EH (cell line): ENCODE measurements around the gene RBM11.
"Not testable (repeated sequence)": the region's sequence is repeated elsewhere in the genome, so short reads cannot be mapped to it uniquely, and the experiment has no call there.

Experiments used
- DNase-seq: peaks from one replicate; pipeline ENCODE4 v3.0.0-alpha.2; 2015; ENCODE audit warnings: low read depth

The RBM11 gene, protein sequence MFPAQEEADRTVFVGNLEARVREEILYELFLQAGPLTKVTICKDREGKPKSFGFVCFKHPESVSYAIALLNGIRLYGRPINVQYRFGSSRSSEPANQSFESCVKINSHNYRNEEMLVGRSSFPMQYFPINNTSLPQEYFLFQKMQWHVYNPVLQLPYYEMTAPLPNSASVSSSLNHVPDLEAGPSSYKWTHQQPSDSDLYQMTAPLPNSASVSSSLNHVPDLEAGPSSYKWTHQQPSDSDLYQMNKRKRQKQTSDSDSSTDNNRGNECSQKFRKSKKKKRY

DNA sequence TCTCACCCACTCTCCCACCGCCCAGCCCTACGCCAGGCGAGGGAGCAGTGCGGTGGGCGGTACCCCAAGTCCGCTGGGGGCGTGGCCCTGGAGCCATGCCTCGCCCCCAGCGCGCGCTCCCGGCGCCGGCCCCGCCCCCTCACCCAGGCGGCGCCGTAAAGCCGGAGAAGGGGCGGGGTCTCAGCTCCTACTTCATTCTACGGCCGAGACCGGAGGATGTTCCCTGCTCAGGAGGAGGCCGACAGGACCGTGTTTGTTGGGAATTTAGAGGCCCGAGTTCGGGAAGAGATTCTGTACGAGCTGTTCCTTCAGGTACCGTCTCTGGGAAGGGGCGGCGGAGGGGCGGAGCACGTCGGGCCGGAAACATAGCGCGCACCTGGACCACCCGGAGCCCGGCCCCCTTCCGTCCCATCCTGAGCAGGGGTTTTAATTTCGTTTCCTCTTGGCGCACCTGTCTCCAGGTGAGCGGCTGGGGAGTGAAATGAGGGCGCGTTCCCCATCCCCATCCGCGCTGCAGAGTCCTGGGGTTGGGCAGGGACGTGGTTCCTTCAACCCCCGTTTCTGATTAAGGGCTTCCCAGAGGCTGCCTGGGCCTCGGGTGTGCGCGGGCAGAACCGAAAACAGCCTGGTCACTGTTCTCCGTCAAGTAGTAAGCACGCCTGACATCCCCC is at the start of gene RBM11:
Gene RBM11 (plus strand): TSS at position 187 of the 671 bp plus-strand sequence. CDS start 30 bp downstream, at position 217.
- DNase-seq: peak; percentile 46

DNA sequence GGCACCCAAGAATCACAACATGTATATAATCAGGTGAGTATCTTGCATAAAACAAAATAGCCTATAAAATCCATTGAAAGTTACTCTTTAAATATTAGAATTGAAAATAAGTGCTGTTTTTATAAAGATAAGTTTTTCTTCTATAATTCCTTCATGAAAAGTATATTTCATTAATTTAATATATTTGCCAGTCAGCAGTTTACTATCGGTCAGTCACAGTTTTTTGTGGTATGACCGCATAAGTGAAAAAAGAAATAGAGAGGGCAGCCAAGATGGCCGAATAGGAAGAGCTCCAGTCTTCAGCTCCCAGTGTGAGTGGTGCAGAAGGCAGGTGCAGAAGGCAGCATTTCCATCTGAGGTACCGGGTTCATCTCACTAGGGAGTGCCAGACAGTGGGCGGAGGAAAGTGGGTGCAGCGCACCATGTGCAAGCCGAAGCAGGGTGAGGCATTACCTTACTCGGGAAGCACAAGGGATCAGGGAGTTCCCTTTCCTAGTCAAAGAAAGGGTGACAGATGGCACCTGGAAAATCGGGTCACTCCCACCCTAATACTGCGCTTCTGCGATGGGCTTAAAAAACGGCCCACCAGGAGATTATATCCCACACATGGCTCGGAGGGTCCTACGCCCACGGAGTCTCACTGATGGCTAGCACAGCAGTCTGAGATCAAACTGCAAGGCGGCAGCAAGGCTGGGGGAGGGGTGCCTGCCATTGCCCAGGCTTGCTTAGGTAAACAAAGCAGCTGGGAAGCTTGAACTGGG is 49.3 kb upstream of the RBM11 start:
- DNase-seq: not testable (repeated sequence)

DNA sequence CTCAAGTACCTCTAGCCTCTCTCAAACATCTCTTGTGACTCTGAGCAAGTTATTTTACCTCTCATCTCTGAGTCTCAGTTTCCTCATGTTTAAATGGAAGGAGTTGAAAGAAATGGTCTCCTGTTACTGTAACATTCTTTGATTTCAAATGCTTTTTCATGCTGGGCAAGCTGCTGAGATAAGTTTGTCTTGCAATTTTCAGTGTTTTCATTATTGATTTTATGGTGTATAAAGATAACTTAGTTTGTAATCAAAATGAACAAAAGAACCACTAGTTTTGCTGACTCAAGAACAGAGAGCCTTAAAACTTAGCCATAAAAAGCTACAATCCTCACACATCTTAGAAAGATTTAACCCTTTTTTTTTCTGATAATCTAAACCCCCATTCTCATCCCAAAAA is 9.7 kb upstream of the RBM11 start:
- DNase-seq: no peak

DNA sequence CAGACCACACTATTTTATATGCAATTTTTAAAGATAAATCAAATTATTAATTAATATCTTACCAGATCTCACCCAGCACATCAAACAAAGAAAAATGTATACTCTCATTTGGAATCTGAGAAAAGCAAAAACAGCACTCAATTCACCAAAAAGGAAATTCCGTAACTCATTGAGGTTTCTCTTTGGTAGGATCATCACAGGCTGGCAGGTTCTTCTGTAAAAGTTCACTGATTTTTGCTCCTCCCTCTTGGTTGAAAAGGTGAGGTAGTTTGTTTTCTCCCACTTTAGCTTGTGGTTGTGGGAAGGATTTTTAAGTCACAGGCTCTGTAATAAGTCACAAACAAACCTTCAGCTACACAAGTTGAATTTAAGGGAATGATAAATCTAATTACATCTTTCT is 5.2 kb upstream of the RBM11 start, which contains the start of gene LIPI:
Gene LIPI (minus strand): TSS at position 218 of the 400 bp plus-strand sequence. CDS start 110 bp downstream, at position 108.
- DNase-seq: no peak

DNA sequence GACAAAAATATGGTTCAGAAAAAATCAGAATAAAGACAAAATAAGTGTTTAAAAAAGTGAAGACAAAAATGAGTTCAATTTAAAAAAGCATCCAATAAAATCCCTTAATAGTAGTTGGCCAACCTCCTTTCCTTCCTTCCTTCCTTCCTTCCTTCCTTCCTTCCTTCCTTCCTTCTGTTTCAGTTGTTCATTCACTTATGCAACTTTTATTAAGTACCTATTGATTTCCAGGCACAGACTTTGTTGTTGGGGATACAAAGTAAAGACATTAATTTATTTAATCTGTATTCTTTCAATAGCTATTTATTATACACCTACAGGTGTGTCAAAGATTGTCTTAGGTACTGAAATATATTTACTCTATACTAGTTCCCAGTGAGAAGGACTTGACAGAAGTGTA is 2.8 kb upstream of the RBM11 start:
- DNase-seq: no peak

DNA sequence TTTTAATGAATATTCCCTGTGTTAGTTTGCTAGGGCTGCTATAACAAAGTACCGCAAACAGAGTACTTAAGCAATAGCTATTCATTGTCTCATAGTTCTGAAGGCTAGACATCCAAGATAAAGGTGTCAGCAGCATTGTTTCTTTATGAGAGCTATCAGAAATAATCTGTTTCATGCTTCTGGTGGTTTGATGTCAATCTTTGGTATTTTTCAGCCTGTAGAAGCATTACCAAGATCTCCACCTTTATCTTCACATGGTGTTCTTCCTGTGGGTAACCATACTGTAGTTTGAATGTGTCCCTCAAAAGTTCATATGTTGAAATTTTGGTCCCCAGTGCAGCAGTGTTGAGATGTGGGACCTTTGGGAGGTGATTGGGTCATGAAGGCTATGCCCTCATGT is 7.4 kb downstream of the RBM11 start:
- DNase-seq: no peak

DNA sequence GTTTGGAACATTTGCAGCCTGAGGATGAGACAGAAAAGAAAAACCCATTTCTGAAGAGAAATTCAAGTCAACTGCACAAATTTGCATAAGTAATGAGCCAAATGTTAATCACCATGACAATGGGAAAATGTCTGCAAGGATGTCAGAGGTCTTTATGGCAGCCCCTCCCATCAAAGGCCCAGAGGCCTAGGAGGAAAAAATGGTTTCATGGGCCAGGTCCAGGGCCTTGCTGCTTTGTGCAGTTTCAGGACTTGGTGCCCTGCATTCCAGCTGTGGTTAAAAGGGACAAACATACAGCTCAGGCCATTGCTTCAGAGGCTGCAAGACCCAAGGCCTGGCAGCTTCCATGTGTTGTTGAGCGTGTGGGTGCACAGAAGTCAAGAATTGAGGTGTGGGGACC is 13.4 kb downstream of the RBM11 start:
- DNase-seq: no peak

DNA sequence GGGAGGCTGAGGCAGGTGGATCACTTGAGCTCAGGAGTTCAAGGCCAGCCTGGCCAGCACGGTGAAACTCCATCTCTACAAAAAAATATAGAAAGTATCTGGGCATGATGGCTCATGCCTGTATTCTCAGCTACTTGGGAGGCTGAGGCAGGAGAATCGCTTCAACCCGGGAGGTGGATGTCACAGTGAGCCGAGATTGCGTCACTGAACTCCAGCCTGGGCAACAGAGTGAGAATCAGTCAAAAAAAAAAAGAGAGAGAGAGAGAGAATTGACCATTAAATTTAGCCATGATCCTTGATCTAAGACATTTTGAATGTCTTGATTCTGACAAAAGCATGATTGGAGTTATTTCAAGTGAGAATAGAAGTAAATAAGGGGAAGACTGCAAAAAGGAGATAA is 19.1 kb downstream of the RBM11 start:
- no peak for DNase-seq

DNA sequence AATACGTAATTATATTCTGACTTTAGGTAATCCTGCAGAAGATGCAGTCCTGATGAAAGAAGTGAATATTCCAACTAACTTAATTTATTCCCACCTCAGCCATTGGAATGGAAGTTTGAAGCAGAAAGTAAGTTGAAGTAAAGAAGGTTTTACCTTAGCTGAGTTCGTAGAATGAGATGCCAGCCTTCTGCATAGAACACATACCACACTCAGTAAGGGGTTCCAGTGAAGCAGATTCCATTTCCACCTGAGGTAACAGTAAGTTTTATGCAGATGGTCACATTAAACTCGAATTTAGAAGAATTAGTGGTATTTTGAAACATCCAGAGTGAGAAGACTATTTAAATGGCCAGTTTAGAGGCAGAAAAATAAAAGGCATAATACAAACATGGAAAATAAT is 20.2 kb downstream of the RBM11 start:
- DNase-seq: no peak

DNA sequence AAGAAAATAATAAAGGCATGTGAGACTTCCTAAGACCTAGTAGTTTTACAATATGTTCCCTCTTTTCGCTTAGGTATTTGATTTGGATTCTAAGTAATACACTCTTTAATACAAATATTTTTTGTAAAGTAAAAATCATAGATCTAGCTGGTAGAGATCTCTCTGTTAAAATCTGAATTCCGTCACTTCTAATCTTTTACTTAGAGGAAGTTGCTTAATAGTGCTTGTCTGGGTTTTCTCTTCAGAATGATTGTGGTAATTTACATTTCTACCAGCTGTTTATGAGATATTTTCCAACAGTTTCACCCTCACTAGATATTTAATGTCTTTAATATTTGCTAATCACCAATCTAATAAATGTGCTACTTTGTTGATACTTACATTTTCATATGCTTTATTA is 23.3 kb downstream of the RBM11 start:
- no peak for DNase-seq

DNA sequence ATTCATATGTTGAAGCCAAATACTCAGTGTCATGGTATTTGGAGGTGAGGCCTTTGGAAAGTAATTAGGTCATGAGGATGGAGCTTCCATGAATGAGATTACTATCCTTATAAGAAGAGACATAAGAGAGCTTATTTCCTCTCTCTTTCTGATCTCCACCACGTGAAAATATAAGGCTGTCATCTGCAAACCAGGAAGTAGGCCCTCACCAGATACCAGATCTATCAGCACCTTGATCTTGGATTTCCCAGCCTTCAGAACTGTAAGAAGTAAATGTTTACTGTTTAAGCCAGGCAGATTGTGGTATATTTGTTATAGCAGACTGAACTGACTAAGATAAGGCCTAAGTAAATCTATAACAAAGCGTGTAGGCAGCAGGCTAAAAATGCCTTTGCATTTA is 25.3 kb downstream of the RBM11 start:
- no peak for DNase-seq

DNA sequence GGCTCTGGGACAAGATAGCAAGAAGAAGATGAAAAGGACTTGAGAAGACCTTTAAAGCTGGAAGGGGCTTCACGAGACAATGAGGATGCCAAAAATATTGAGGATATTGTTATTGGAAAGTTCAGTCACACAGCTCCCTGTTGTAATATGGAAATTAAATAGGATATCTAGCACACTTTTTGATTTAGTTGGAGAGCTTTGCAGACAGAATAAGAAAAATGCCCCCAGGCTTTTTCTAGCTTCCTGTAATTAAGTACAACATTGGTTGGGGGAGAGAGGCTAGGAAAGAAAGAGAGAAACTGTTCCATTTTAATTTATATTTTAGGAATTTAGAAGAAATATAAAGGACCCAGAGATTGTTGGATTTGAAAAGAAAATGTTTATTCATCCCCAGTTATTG is 27.5 kb downstream of the RBM11 start:
- DNase-seq: no peak

DNA sequence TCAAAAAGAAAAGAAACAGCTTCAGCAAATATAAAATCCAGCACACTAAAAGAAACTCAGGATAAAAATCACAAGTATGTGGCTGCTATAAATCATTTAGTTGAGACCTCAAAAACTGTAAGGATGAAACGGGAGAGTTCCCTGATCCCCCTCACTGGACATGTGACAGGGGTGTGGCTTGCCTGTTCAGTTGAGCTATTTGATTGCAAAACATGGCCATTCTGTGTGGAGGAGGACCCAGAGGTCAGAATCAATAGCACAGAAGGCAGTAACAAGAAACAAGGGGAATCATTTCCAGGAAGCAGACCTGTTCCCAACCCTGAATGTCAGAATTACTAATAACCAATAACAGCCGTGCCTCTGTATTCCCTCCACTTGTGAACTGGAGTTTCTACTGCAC is 27.9 kb downstream of the RBM11 start:
- no peak for DNase-seq

DNA sequence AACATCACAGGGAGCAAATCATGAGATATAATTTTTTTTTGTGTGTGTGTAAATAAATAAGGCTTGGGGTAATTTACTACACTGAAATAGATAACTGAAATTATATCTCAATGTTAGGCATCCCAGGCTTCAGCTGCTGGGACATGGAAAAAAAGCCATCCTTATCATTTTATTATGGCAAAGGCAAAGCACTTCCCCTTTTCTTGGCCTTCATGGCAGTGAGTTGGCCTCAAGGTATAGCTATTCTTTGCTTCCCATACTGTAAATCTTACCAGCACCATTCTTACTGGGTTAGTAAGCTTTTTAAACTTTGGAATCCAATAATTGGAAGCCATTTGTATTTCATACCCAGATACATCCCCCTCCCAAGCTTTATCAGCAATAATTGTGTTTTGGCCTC is 29.0 kb downstream of the RBM11 start:
- no peak for DNase-seq

DNA sequence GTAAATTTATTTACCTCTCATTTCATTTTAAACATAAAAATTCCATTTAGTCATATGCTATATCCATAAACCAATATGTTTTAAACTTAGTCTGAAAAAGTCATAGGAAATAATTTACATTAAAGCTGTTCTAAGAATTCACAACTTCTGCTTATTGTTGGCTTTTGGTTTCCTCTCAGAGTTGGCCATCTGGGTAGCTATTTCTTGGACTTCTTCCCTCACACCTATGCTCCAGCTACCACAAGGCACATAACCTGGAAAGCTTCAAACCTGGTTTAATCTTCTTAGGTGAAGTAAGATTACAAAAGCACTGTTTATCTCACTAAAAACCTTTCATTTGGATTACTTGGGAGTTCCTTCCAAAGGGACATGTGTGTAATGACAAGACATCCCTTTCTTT is 29.8 kb downstream of the RBM11 start:
- no peak for DNase-seq

DNA sequence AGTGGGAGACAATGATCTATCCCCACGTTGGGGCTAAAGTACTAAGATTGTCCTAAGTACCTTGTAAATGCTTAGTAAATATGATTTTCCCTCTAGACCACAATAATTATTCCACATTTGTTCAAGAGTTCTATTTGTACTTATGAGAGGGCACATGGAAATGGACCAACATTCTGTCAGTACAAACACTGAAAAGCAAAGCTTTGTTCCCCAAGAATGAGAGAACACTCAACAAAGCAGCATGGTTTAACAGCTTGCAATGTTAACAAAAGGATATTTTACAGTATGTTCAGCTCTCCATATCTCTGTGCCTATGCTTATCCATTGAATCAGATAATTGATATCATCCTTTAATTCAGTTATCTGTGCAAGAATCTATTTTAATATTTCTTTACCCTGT is 35.4 kb downstream of the RBM11 start:
- no peak for DNase-seq

DNA sequence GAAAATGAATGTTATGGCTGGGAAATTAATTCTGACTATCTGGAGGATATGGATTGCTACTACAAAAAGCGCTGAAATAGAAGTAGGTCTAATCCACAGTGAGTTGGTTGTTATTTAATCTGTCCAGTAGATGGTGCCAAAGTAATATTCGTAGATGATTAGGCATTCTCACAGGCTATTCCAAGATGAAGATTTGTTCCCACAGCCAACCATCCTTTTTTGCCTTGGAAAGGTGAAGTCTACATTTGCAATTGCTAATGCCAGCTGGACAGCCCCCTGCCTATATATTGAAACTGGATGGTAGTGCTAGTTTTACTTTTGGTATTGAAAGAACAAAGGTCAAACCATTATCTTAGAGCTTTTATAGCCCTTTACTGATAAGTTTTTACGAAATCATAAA is 43.8 kb downstream of the RBM11 start:
- DNase-seq: peak; percentile 42

DNA sequence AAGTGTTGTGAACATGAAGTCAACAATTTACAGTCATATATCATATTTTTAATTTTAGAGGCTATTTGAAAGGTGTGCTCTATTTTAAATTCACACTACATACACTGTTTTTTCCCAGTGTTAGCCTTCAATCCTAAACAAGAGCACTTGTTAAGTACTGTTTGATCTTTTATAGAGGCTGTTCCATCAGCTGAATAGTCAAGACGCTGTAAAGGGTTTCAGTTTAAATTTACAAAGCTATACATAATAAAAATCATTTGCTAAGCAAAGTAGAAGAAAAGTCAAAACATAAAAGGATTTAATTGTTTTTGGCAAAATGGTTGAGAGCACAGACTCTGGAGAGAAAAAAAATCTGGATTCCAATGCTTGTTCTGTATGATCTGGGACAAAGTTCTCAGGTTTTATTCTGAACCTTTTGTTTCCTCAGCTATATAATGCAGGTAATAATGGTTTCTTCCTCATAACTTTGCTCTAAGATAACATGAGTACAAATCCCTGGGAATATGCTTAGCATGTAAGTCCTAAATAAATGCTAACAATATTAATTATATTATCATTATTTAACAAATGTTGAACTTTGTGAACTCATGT is 44.3 kb downstream of the RBM11 start:
- no peak for DNase-seq

DNA sequence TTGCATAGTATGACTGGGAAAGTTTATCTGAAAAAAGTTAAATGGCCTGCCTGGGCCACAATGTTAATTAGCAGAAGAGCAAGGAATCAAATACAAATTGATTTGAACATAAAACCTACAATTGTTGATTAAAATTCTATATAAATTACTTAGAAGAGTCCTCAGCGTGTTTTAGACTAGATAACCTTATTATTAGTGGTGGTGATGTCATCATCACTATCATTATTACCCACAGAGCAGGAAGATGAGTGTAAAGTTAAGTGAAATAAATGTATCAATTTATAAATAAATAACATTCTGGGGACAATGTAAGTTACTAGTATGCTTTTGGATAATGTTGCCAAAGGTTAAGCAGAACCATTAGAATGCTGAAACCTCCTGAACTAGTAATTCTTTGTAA is 46.1 kb downstream of the RBM11 start:
- no peak for DNase-seq

DNA sequence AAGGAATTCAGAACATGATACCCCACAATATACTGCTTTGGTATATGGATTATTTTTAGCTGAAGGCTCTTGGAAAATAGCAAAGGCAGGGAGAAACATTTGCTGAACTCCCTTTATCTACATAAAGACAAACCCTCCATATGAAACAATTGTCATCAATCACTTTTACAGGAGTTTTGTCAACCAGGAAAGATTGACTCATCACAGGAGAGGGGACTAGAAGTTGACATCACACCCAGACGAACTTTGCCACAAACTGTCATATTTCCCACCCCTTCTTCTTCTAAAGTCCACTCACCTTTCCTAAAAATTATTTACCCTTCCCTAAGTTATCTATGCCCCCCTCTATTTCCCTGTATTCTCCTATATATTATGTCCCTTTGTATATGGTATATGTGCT is 47.9 kb downstream of the RBM11 start:
- no peak for DNase-seq

DNA sequence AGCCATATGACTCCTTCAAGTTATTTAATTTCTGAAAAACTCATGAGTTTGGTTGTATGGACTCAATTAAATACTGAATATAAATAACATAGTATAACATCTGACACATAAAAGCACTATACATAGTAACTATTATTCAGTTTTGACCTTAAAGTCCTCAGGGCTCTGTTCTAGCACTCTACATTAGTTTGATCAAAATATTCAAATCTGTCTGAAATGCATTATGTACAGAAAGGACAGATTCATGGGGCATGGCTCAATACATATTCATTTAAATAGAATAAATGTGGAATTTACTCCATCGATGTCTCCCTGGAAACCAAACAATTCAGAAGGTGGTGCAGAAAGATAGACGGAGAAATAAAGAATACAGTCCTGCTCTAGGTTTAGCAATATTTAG is 49.1 kb downstream of the RBM11 start:
- no peak for DNase-seq

DNA sequence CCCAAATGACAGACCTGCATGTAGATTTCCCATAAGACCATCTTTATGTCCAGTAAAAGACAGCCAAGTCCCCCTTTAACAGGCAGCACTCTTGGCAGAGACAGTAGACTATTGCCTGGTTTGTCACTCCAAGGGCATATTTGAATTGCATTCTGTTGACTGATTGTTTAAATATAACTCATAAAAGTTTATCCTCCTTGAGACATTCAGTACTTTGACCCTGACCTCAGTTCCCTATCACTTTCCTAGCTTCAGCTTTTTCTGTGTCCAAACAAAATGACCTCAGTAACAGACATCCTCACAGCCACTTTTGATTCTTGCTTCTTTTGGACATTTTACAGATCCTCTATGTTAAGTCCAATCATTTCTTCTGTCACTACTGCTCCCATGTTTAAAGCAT is 51.1 kb downstream of the RBM11 start:
- DNase-seq: no peak

DNA sequence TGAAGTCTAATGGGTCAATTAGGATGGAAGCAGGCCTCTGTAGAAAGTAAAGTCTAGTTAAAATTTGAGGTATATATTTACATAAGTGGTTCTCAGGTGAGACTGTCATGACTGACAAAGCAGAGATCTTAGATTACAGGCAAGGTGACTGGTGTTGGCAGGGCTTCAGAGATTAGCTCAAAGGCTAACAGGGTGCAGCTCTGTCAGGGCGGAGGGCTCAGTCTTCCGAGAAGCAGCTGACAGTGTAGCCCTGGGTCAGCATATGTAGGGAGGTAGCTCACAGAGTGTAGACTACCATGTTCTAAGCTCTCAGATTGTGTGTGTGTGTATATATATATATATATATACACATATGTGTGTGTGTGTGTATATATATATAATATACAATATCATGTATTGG is 54.7 kb downstream of the RBM11 start:
- no peak for DNase-seq
